ENCODE data around the gene RAB36. TPM values are rescaled to one million over a fixed set of nuclear protein-coding genes. Genes with fewer than 3 reads are reported as not detected.

Gene RAB36
- polyA plus RNA-seq, 1 donor from 2014 or later: 3.2 TPM

- no peaks in the 10 kb centered on the region for H3K36me3 ChIP-seq (ENCODE audit: insufficient read depth, low read length)
- H3K9me3 ChIP-seq (ENCODE audit: low read length): no peaks in the 10 kb centered on the region
- H2AFZ ChIP-seq (ENCODE audit: low read depth, low read length): no peak overlapping the region
- H3K27me3 ChIP-seq (ENCODE audit: insufficient read depth, low read depth, low read length): no peaks in the 10 kb centered on the region
- no peak overlapping the region for H3K9ac ChIP-seq (ENCODE audit: low read length)
- H3K9me2 ChIP-seq (ENCODE audit: insufficient read depth, low read length): no peaks in the 10 kb centered on the region
- TF ChIP-seq POLR2AphosphoS5 (IDR thresholded peaks at IDR 0.05) (no peak), MXI1 (conservative IDR thresholded peaks at IDR 0.05; ENCODE audit: poor library complexity, severe bottlenecking) (no peak), CTCF (IDR thresholded peaks at IDR 0.05; ENCODE audit: poor library complexity, severe bottlenecking) (no peak), EZH2 (IDR thresholded peaks at IDR 0.05; ENCODE audit: borderline replicate concordance, insufficient read depth, low read length, poor library complexity, severe bottlenecking) (no peak), SMC3 (conservative IDR thresholded peaks at IDR 0.05; ENCODE audit: poor library complexity) (no peak), TAF1 (IDR thresholded peaks at IDR 0.05; ENCODE audit: low read depth) (no peak), REST (IDR thresholded peaks at IDR 0.05; ENCODE audit: borderline replicate concordance) (no peak), EP300 (conservative IDR thresholded peaks at IDR 0.05; ENCODE audit: poor library complexity, severe bottlenecking) (no peak), RAD21 (conservative IDR thresholded peaks at IDR 0.05) (no peak)
- no peaks in the 10 kb centered on the region for H4K20me1 ChIP-seq (ENCODE audit: insufficient read depth)
- no peaks in the 10 kb centered on the region for H3K79me2 ChIP-seq (replicated peaks; ENCODE audit: insufficient read depth, low read length)
- no peak overlapping the region for H3K4me2 ChIP-seq (ENCODE audit: low read length)
- no peak overlapping the region for H3K27ac ChIP-seq (ENCODE audit: low read length)
- no peak overlapping the region for H3K4me3 ChIP-seq (ENCODE audit: low read length)
- no peaks in the 10 kb centered on the region for H3F3A ChIP-seq (ENCODE audit: insufficient read depth, low read length, poor library complexity, severe bottlenecking)
These were observed 36.3 kb upstream of the RAB36 start for GRCh38 chr22:23109079-23109347.

- H3K9ac ChIP-seq (ENCODE audit: low read length): no peak overlapping the region
- H3K9me3 ChIP-seq (ENCODE audit: low read length): no peaks in the 10 kb centered on the region
- TF ChIP-seq SMC3 (conservative IDR thresholded peaks at IDR 0.05; ENCODE audit: poor library complexity): no peak
- no peak for TF ChIP-seq EP300 (conservative IDR thresholded peaks at IDR 0.05; ENCODE audit: poor library complexity, severe bottlenecking)
- no peaks in the 10 kb centered on the region for H3F3A ChIP-seq (ENCODE audit: insufficient read depth, low read length, poor library complexity, severe bottlenecking)
- no peak overlapping the region for H3K4me3 ChIP-seq (ENCODE audit: low read length)
- no peaks in the 10 kb centered on the region for H3K36me3 ChIP-seq (ENCODE audit: insufficient read depth, low read length)
- H4K20me1 ChIP-seq (ENCODE audit: insufficient read depth): no peaks in the 10 kb centered on the region
- H3K27me3 ChIP-seq (ENCODE audit: insufficient read depth, low read depth, low read length): no peaks in the 10 kb centered on the region
- no peaks in the 10 kb centered on the region for H3K9me2 ChIP-seq (ENCODE audit: insufficient read depth, low read length)
- no peak overlapping the region for H2AFZ ChIP-seq (ENCODE audit: low read depth, low read length)
- H3K79me2 ChIP-seq (replicated peaks; ENCODE audit: insufficient read depth, low read length): no peaks in the 10 kb centered on the region
- H3K27ac ChIP-seq (ENCODE audit: low read length): no peak overlapping the region
- H3K4me2 ChIP-seq (ENCODE audit: low read length): no peak overlapping the region
These were observed 35.8 kb upstream of the RAB36 start for GRCh38 chr22:23109441-23109978.

Data from neural cell (in vitro differentiated cells).